MCF 10A (cell line): ENCODE data around the gene ZNF646. TPM values are rescaled to one million over a fixed set of nuclear protein-coding genes. Genes with fewer than 3 reads are reported as not detected.

Experiments
- BruUV-seq: library from RNA; stranded (reverse); fragments of 400-500 nt; replicated peaks from 2 replicates; lab custom pipeline; 2021; lab: Mats Ljungman, UMichigan
- CTCF ChIA-PET: fragments of 300-600 bp; sonication (Branson Sonifier 250); formaldehyde crosslinking; extraction: SDS; loops from one replicate; lab custom pipeline; 2021; ENCODE audit warnings: antibody characterized with exemption, inconsistent platforms; lab: Yijun Ruan, JAX
- POLR2A ChIA-PET: fragments of 300-600, 350-650 bp; sonication (Branson Sonifier 250); formaldehyde crosslinking; extraction: SDS; loops from one replicate; lab custom pipeline; 2020; ENCODE audit warnings: antibody characterized with exemption, inconsistent platforms; lab: Yijun Ruan, JAX
- DNase-seq: peaks from one replicate; pipeline ENCODE4 v3.0.0-alpha.2; 2018; ENCODE audit not compliant: unreplicated experiment
- H3K27ac Mint-ChIP-seq: one replicate; pipeline ENCODE4 v1.8.0; 2022; ENCODE audit warnings: mild to moderate bottlenecking, low read depth, mixed read lengths; ENCODE audit not compliant: unreplicated experiment
- H3K27me3 Mint-ChIP-seq: one replicate; pipeline ENCODE4 v1.8.0; 2022; ENCODE audit warnings: mixed read lengths; ENCODE audit not compliant: insufficient read depth, unreplicated experiment
- H3K36me3 Mint-ChIP-seq: one replicate; pipeline ENCODE4 v1.8.0; 2022; ENCODE audit warnings: mild to moderate bottlenecking, moderate library complexity, mixed read lengths; ENCODE audit not compliant: insufficient read depth, unreplicated experiment
- H3K4me1 Mint-ChIP-seq: one replicate; pipeline ENCODE4 v1.8.0; 2022; ENCODE audit warnings: mixed read lengths; ENCODE audit not compliant: insufficient read depth, unreplicated experiment
- H3K4me3 Mint-ChIP-seq: one replicate; pipeline ENCODE4 v1.8.0; 2022; ENCODE audit warnings: mild to moderate bottlenecking, moderate library complexity, mixed read lengths; ENCODE audit not compliant: unreplicated experiment
- H3K9me3 Mint-ChIP-seq: one replicate; pipeline ENCODE4 v1.8.0; 2022; ENCODE audit warnings: mixed read lengths; ENCODE audit not compliant: unreplicated experiment
- CTCF ChIP-seq: fragments of 200-600 bp; IDR thresholded peaks from one replicate; pipeline ENCODE4 v1.8.0; 2022; ENCODE audit warnings: antibody characterized with exemption, mild to moderate bottlenecking; ENCODE audit not compliant: unreplicated experiment
- intact Hi-C: fragments of 100-400 bp; cut with micrococcal nuclease; formaldehyde crosslinking; loops from 2 replicates; pipeline ENCODE4 v1.14.1; 2022
- total RNA-seq: library from RNA; stranded (reverse); gene quantifications from 2 replicates; pipeline ENCODE4 v1.2.3, GENCODE V29; 2022

The ZNF646 gene
- total RNA-seq, 1 experiment from 2014 or later: 12.6 TPM

DNA sequence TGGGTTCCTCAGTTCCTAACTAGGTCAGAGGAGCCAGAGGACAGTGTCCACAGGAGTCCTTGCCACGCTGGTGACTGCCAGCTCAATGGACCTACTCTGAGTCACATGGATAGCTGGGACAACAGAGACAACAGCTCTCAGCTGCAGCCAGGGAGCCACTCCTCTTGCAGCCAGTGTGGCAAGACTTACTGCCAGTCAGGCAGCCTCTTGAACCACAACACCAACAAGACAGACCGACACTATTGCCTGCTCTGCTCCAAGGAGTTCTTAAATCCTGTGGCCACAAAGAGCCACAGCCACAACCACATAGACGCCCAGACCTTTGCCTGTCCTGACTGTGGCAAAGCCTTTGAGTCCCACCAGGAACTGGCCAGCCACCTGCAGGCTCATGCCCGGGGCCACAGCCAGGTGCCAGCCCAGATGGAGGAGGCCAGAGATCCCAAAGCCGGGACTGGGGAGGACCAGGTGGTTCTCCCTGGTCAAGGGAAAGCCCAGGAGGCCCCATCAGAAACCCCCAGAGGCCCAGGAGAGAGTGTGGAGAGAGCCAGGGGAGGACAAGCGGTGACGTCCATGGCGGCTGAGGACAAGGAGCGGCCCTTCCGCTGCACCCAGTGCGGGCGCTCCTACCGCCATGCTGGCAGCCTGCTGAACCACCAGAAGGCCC lies 6.7 kb downstream of the ZNF646 start:
- intact Hi-C loops: no loop called here
- BruUV-seq: no TSS peak
- peaks cover 21% of the 10 kb centered on the region for H3K36me3 Mint-ChIP-seq
- H3K27ac Mint-ChIP-seq: no peak overlapping the region
- no peak for DNase-seq
- H3K4me3 Mint-ChIP-seq: no peak overlapping the region
- ChIA-PET CTCF (no interaction called here), POLR2A (interaction anchor here (0.6 to 1.0 kb wide), 4 partner anchors 9 to 47 kb away, joined by 3 read pairs; no protein-coding TSS in a partner anchor)
- no peaks in the 10 kb centered on the region for H3K27me3 Mint-ChIP-seq
- H3K4me1 Mint-ChIP-seq: peaks cover 6% of the 10 kb centered on the region
- no peaks in the 10 kb centered on the region for H3K9me3 Mint-ChIP-seq
- TF ChIP-seq CTCF: no peak

DNA sequence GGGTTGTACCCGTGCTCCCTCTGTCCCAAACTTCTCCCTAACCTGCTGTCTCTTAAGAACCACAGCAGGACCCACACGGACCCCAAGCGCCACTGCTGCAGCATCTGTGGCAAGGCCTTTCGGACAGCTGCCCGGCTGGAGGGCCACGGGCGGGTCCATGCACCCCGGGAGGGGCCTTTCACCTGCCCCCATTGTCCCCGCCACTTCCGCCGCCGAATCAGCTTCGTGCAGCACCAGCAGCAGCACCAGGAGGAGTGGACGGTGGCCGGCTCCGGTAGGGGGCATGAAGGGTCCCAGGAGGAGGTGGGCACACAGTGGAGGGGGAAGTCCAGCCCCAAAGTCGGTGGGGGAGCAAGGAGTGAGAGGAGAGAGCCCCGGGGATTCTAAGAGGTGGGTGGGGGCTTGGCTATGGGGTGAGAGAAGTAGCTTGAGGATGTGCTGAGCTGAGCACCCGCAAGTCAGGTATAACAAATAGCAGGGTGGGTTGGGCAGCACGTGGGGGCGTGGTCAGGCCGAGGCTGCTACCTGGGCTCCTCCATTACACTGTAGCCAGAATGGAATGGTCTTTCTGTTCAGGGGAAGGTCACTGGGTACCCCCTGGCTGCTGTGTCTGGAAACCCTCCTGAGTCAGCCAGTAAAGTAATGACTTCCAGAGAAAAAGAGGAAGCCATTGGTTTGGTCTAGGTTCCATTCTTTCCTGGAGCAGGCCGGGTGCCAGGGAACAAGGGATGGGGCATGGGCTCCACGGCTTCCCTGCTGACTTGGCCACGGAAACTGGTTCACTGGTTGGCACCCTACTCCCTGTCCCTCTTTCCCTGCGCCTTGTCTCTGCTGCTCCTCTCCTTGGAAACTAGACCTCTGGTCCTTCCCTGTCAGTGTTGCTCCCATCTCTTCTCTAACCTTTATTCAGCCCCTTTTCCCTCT lies 7.5 kb downstream of the ZNF646 start:
- no peak overlapping the region for H3K4me3 Mint-ChIP-seq
- TF ChIP-seq CTCF: no peak
- peaks cover 21% of the 10 kb centered on the region for H3K36me3 Mint-ChIP-seq
- ChIA-PET CTCF (interaction anchor here (0.6 kb wide), 1 partner anchor 355 kb away, joined by 3 read pairs; no protein-coding TSS in a partner anchor), POLR2A (interaction anchor here (0.6 to 1.0 kb wide), 3 partner anchors 10 to 363 kb away, joined by 3 read pairs; no protein-coding TSS in a partner anchor)
- H3K4me1 Mint-ChIP-seq: peaks cover 6% of the 10 kb centered on the region
- intact Hi-C loops: no loop called here
- no peaks in the 10 kb centered on the region for H3K27me3 Mint-ChIP-seq
- no peaks in the 10 kb centered on the region for H3K9me3 Mint-ChIP-seq
- no TSS peak for BruUV-seq
- H3K27ac Mint-ChIP-seq: peak overlapping the region; percentile 6
- DNase-seq: no peak

DNA sequence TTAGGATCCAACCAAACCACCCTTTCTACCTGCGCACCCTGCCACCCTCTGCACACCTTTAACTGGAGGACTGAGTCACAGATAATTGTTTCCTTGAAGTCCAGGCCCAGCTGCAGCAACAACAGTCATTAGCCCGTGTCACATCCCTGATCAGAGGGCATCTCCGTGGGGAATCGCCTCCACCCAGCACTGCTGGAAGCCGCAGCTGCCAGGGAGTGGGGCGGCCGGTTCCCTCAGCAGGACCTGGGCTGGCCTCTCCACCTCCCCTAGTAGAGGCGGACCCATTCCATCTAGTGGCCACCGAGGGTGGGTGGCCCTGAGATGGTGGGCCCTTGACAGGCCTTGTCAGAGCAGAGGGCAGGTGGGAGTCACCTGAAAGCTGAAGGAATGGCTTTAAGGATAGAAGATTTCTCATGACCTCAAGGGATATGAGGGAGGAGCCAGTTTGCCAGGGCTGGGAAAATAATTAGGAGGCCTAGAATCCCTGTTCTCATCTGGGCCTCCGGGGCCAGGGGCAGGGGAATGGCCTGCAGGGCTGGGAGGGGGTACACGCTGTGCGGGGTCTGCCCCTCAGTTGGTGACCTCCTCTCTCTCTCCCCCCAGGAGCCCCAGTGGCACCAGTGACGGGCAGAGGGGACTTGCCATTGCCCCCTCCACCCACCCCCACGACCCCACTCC lies 8.3 kb downstream of the ZNF646 start:
- no TSS peak for BruUV-seq
- intact Hi-C loops: no loop called here
- ChIA-PET POLR2A (no interaction called here), CTCF (interaction anchor here (0.8 kb wide), 1 partner anchor 12 kb away, joined by 5 read pairs; the partner anchor contains the start of gene VKORC1)
- Mint-ChIP-seq H3K9me3 (no peaks in the 10 kb centered on the region), H3K27me3 (no peaks in the 10 kb centered on the region), H3K36me3 (peaks cover 17% of the 10 kb centered on the region), H3K27ac (peak overlapping the region; percentile 6), H3K4me3 (no peak overlapping the region), H3K4me1 (peaks cover 6% of the 10 kb centered on the region)
- no peak for DNase-seq
- no peak for TF ChIP-seq CTCF
